Measurements from ENCODE around the gene SWAP70. TPM values are rescaled to one million over a fixed set of nuclear protein-coding genes. Genes with fewer than 3 reads are reported as not detected.

The SWAP70 gene
- total and polyA plus RNA-seq, 2 of the 8 experiments (the other 6 are each of a cell fraction or from before 2014, with no cell fraction given), result 14.8 to 37.5 TPM

DNA sequence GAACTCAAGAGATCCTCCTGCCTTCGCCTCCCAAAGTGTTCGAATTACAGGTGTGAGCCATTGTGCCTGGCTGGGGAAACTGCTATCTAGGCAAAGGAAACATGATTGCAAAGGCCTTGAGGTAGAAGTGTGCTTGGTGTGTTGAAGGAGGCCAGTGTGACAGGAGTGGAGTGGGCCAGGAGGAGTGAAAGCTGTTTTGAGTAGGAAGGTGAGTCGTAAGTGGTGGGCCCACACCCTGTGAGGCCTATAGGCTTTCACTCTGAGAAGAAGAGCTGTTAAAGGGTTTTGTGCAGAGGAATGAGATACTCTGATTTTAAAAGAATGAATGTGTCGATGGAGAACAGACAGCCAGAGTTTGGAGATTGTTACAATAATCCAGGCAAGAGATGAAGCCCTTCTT lies 47.0 kb upstream of the SWAP70 start (continued):
- TF ChIP-seq CHD7 (IDR thresholded peaks at IDR 0.05; ENCODE audit: insufficient replicate concordance, low read length) (no peak), BRCA1 (IDR thresholded peaks at IDR 0.05; ENCODE audit: low read depth, low read length) (no peak)
